H1 (cell line): ENCODE measurements around the gene S100PBP.

Experiments used
- BCL11A ChIP-seq, 2 experiments: IDR thresholded peaks; one replicate each; pipeline ENCODE4 v1.6.1; 2011; ENCODE audit warnings: low read depth in 2 of 2, low read length in 2 of 2, mild to moderate bottlenecking in 2 of 2
- CHD2 ChIP-seq: IDR thresholded peaks from 2 replicates; pipeline ENCODE4 v1.6.1; 2012; ENCODE audit warnings: low read length, improper control_type of control experiment
- CTCF ChIP-seq, 3 experiments: IDR thresholded peaks; 1 replicate in 2 of 3; 2 replicates in 1 of 3; pipeline versions ENCODE4 v1.5.1 to v1.6.1; 2011; ENCODE audit warnings: low read length in 3 of 3, mild to moderate bottlenecking in 3 of 3, inconsistent platforms in 2 of 3, low read depth in 1 of 3, moderate library complexity in 1 of 3; ENCODE audit not compliant: insufficient read depth in 1 of 3; ENCODE audit errors: control extremely low read depth in 1 of 3
- EZH2 ChIP-seq: fragments of 200-600 bp; sonication (generic); IDR thresholded peaks from 2 replicates; pipeline ENCODE4 v1.7.1; 2012; ENCODE audit warnings: low read depth, mild to moderate bottlenecking, moderate library complexity, low read length, inconsistent platforms; ENCODE audit not compliant: severe bottlenecking
- GTF2F1 ChIP-seq: IDR thresholded peaks from 2 replicates; pipeline ENCODE4 v1.6.1; 2012; ENCODE audit warnings: low read depth, low read length, improper control_type of control experiment, borderline replicate concordance
- KDM5A ChIP-seq: fragments of 200-600 bp; IDR thresholded peaks from 2 replicates; pipeline ENCODE4 v1.7.1; 2012; ENCODE audit warnings: mild to moderate bottlenecking, low read length, inconsistent platforms, mixed read lengths
- MAX ChIP-seq: IDR thresholded peaks from 2 replicates; pipeline ENCODE4 v1.6.1; 2012; ENCODE audit warnings: inconsistent platforms
- POLR2AphosphoS5 ChIP-seq: IDR thresholded peaks from 2 replicates; pipeline ENCODE4 v1.6.1; 2011; ENCODE audit warnings: low read depth, low read length
- RAD21 ChIP-seq, 2 experiments: IDR thresholded peaks in 1 of 2; conservative IDR thresholded peaks in 1 of 2; 2 replicates each; pipeline ENCODE4 v1.6.1; 2011; ENCODE audit warnings: low read depth in 2 of 2, low read length in 2 of 2, improper control_type of control experiment in 1 of 2, inconsistent platforms in 1 of 2, mild to moderate bottlenecking in 1 of 2, moderate library complexity in 1 of 2
- RFX5 ChIP-seq: IDR thresholded peaks from 2 replicates; pipeline ENCODE4 v1.6.1; 2011; ENCODE audit warnings: low read depth, low read length, improper control_type of control experiment, borderline replicate concordance
- TAF7 ChIP-seq: optimal IDR thresholded peaks from 2 replicates; pipeline ENCODE3; 2011; ENCODE audit warnings: low read depth, mild to moderate bottlenecking, inconsistent platforms, low read length, moderate library complexity, borderline replicate concordance

GRCh38 chr1:32891241-32891570 lies 73.8 kb downstream of the S100PBP start:
- no peak for TF ChIP-seq RFX5
- no peak for TF ChIP-seq CTCF (IDR thresholded peaks at IDR 0.05; ENCODE audit: control extremely low read depth in 1 of 3, insufficient read depth in 1 of 3, low read depth in 1 of 3, low read length in 3 of 3)
- no peak for TF ChIP-seq EZH2
- TF ChIP-seq CHD2: no peak
- no peak for TF ChIP-seq GTF2F1
- no peak for TF ChIP-seq MAX
- TF ChIP-seq POLR2AphosphoS5: no peak
- TF ChIP-seq RAD21 (IDR thresholded peaks at IDR 0.05 in 1 of 2, conservative IDR thresholded peaks at IDR 0.05 in 1 of 2; ENCODE audit: low read depth in 2 of 2, low read length in 2 of 2): no peak
- TF ChIP-seq BCL11A (IDR thresholded peaks at IDR 0.05; ENCODE audit: low read depth in 2 of 2, low read length in 2 of 2): no peak
- no peak for TF ChIP-seq KDM5A
- no peak for TF ChIP-seq TAF7
